Endothelial cell of umbilical vein (primary cell): ENCODE results near the gene SCPEP1. TPM values are rescaled to one million over a fixed set of nuclear protein-coding genes. Genes with fewer than 3 reads are reported as not detected.

Experiments used
- BruUV-seq: library from RNA; stranded (reverse); fragments of 400-500 nt; replicated peaks from 2 replicates; lab custom pipeline; 2021; lab: Mats Ljungman, UMichigan
- CTCF ChIA-PET: fragments of 300-600, 350-600 bp; sonication (Branson Sonifier 250); formaldehyde crosslinking; loops from one replicate; lab custom pipeline; 2021; ENCODE audit warnings: antibody characterized with exemption, inconsistent platforms; lab: Charles Lee
- POLR2A ChIA-PET: fragments of 300-600, 350-600 bp; sonication (Branson Sonifier 250); formaldehyde crosslinking; loops from one replicate; lab custom pipeline; 2021; ENCODE audit warnings: antibody characterized with exemption, inconsistent platforms; lab: Charles Lee
- DNase-seq: peaks from one replicate; pipeline ENCODE4 v3.0.0-alpha.2; 2011; ENCODE audit warnings: low read depth, low spot score
- FAIRE-seq: peaks from 2 replicates; lab custom pipeline; 2011; peaks lifted over from hg19 to GRCh38; lab: Jason Lieb, UNC
- H2AFZ ChIP-seq: 2 replicates; pipeline ENCODE4 v1.6.0; 2012; ENCODE audit warnings: low read depth, low read length, control low read depth, inconsistent platforms
- H3K27ac ChIP-seq: 2 replicates; pipeline ENCODE4 v1.5.1; 2011; ENCODE audit warnings: low read depth, mild to moderate bottlenecking, control low read depth, low read length, moderate library complexity; ENCODE audit not compliant: insufficient read depth
- H3K27me3 ChIP-seq, 2 experiments: 2 replicates each; pipeline versions ENCODE4 v1.6.0 to v1.6.1; 2011; ENCODE audit warnings: low read length in 2 of 2, mixed read lengths in 1 of 2; ENCODE audit not compliant: control insufficient read depth in 2 of 2, insufficient read depth in 2 of 2
- H3K36me3 ChIP-seq, 2 experiments: 2 replicates in 1 of 2; 3 replicates in 1 of 2; pipeline ENCODE4 v1.5.1; 2011; ENCODE audit warnings: low read length in 2 of 2, mild to moderate bottlenecking in 1 of 2, moderate library complexity in 1 of 2; ENCODE audit not compliant: control insufficient read depth in 2 of 2, insufficient read depth in 2 of 2; ENCODE audit errors: extremely low read depth in 1 of 2
- H3K4me1 ChIP-seq: 3 replicates; pipeline ENCODE4 v1.5.1; 2011; ENCODE audit warnings: mild to moderate bottlenecking, low read length; ENCODE audit not compliant: control insufficient read depth, insufficient read depth; ENCODE audit errors: extremely low read depth
- H3K4me2 ChIP-seq: 2 replicates; pipeline ENCODE4 v1.6.1; 2011; ENCODE audit warnings: low read length, control low read depth, mixed read lengths; ENCODE audit not compliant: insufficient read depth
- H3K4me3 ChIP-seq, 3 experiments: fragments of 200-600 bp in 1 of 3; sonication (generic), shearing (Covaris generic) in 1 of 3; replicated peaks in 1 of 3; 2 replicates each; pipeline ENCODE4 v1.5.1; 2011 to 2016; ENCODE audit warnings: control low read depth in 3 of 3, low read length in 3 of 3, mild to moderate bottlenecking in 2 of 3, inconsistent platforms in 1 of 3, low read depth in 1 of 3, moderate library complexity in 1 of 3; ENCODE audit not compliant: insufficient read depth in 1 of 3
- H3K79me2 ChIP-seq: 2 replicates; pipeline ENCODE4 v1.6.0; 2012; ENCODE audit warnings: low read length, inconsistent platforms; ENCODE audit not compliant: control insufficient read depth, insufficient read depth
- H3K9ac ChIP-seq: replicated peaks from 2 replicates; pipeline ENCODE3; 2011; ENCODE audit warnings: low read length, control low read depth; ENCODE audit not compliant: insufficient read depth; ENCODE audit errors: extremely low read depth
- H3K9me1 ChIP-seq: replicated peaks from 3 replicates; pipeline ENCODE4 v1.6.0; 2011; ENCODE audit warnings: mild to moderate bottlenecking, low read length; ENCODE audit not compliant: control insufficient read depth, insufficient read depth; ENCODE audit errors: extremely low read depth
- H3K9me3 ChIP-seq: replicated peaks from 2 replicates; pipeline ENCODE4 v1.5.1; 2012; ENCODE audit warnings: low read length, inconsistent platforms; ENCODE audit not compliant: control insufficient read depth, insufficient read depth
- H4K20me1 ChIP-seq: replicated peaks from 2 replicates; pipeline ENCODE3; 2011; ENCODE audit warnings: mild to moderate bottlenecking, low read length; ENCODE audit not compliant: control insufficient read depth, insufficient read depth; ENCODE audit errors: extremely low read depth
- FOS ChIP-seq: IDR thresholded peaks from 2 replicates; pipeline ENCODE4 v1.6.1; 2011; ENCODE audit warnings: mild to moderate bottlenecking, low read length, moderate library complexity, borderline replicate concordance; ENCODE audit not compliant: insufficient read depth
- GATA2 ChIP-seq: IDR thresholded peaks from 2 replicates; pipeline ENCODE4 v1.7.0; 2011; ENCODE audit warnings: low read depth, mild to moderate bottlenecking, moderate library complexity, mixed read lengths, low read length; ENCODE audit not compliant: insufficient read length, insufficient read depth
- JUN ChIP-seq: IDR thresholded peaks from 2 replicates; pipeline ENCODE4 v1.6.1; 2011; ENCODE audit warnings: borderline replicate concordance, low read depth; ENCODE audit not compliant: insufficient read length, insufficient read depth
- MYC ChIP-seq: IDR thresholded peaks from one replicate; pipeline ENCODE4 v1.6.1; 2011; ENCODE audit warnings: mild to moderate bottlenecking, low read depth, low read length
- POLR2A ChIP-seq: IDR thresholded peaks from 2 replicates; pipeline ENCODE4 v1.6.1; 2012; ENCODE audit warnings: low read depth, mild to moderate bottlenecking, control low read depth, low read length
- dilution Hi-C: fragments of 300-500 bp; cut with MboI; formaldehyde crosslinking; loops from one replicate; pipeline ENCODE4 v1.15.0; 2019; ENCODE audit warnings: low sequenced_read_pairs; ENCODE audit not compliant: extremely low pct_ligation_motif_present
- intact Hi-C: fragments of 100-400 bp; cut with micrococcal nuclease; formaldehyde crosslinking; loops from one replicate; pipeline ENCODE4 v1.10.0; 2022
- polyA plus RNA-seq, 4 experiments: library from polyadenylated mRNA; depleted of rRNA in 3 of 4; stranded (reverse) in 3 of 4; unstranded in 1 of 4; fragments of >200 nt; gene quantifications; 2 replicates each; pipeline versions ENCODE4 v1.2.1 to v1.2.3, GENCODE V29; 2011 to 2012; ENCODE audit warnings: missing spikeins in 1 of 4
- total RNA-seq: library from RNA; stranded (reverse); gene quantifications from 2 replicates; pipeline ENCODE4 v1.2.3, GENCODE V29; 2021
- TF ChIP-seq, protein P1 (sequence below), 2 donors: IDR thresholded peaks; 1 replicate in 1 of 2; 2 replicates in 1 of 2; pipeline ENCODE4 v1.5.1; 2011; ENCODE audit warnings: low read length in 2 of 2, mild to moderate bottlenecking in 2 of 2, moderate library complexity in 2 of 2, control low read depth in 1 of 2, inconsistent platforms in 1 of 2, low read depth in 1 of 2; ENCODE audit not compliant: insufficient read depth in 1 of 2; ENCODE audit errors: extremely low read depth in 1 of 2

The SCPEP1 gene
- total and polyA plus RNA-seq, 2 donors (not counting 3 experiments of a cell fraction or from before 2014, with no cell fraction given) = 38.6 to 43.6 TPM

DNA sequence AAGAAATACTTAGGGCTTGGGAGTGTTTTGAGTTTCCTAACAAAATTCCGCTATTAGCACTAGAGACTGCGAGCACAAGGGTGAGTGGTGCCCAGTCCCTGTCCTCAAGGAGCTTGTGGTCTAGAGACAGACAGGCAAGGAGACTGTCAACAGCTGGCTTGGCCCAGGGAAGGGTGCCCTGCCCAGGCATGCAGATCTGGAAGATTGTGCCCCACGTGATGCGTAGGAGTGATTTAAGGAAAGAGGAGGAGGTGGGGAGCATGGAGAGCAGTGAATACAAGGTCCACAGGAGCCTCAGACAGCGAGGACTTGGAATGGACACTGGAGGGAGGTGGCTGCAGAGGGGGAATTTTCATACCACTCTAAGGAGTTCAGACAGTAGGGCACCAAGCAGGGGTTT lies 25.0 kb downstream of the SCPEP1 start:
- no peak for DNase-seq
- CTCF ChIA-PET = interaction anchor here (1.0 kb wide), 1 partner anchor 25 kb away, joined by 6 read pairs; the partner anchor contains the start of gene SCPEP1
- Histone ChIP-seq H3K36me3 (no peaks in the 10 kb centered on the region), H3K79me2 (no peaks in the 10 kb centered on the region), H3K27ac (no peak overlapping the region), H3K4me2 (no peak overlapping the region), H3K9ac (no peak overlapping the region), H3K4me3 (no peak overlapping the region), H4K20me1 (no peaks in the 10 kb centered on the region), H3K4me1 (no peaks in the 10 kb centered on the region), H2AFZ (no peak overlapping the region), H3K9me3 (no peaks in the 10 kb centered on the region), H3K9me1 (no peaks in the 10 kb centered on the region), H3K27me3 (no peaks in the 10 kb centered on the region)
- intact Hi-C loops = no loop called here
- no TSS peak for BruUV-seq
- TF ChIP-seq FOS (no peak), POLR2A (no peak), MYC (no peak), JUN (no peak), GATA2 (no peak)
- FAIRE-seq = no peak
- dilution Hi-C loops = no loop called here
- POLR2A ChIA-PET = no interaction called here

DNA sequence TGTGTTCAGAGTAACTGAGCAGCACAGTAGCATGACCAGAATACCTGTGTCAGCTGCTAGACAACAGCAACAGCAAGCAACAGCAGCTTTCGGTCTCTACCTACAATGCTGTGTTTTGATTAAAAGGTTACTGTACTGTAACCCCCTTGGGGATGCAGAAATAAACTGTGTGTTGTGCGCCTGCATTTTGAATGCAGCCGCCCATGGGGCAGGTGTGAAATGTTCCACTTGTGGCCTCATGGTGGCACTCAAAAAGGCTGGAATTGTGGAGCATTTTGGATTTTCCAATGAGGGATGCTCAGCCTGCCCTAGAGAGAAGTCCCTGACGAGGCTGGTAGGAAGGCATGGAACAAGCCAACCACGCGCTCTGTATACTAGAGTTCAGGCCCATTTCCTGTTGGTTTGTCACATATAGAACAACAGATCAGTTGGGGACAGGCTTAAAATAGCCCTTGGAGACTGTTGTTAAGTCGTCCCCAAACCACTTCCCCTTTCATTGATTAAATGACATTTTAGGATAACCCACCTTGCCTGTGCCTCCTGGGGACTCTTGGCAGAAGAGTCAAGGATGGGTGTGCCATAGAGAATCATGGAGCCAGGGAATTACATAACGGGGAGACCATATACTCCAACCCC lies 27.1 kb downstream of the SCPEP1 start:
- Histone ChIP-seq H3K4me2 (no peak overlapping the region), H3K27ac (no peak overlapping the region), H3K4me3 (no peak overlapping the region), H4K20me1 (no peaks in the 10 kb centered on the region), H3K9me1 (no peaks in the 10 kb centered on the region), H3K36me3 (no peaks in the 10 kb centered on the region), H3K79me2 (no peaks in the 10 kb centered on the region), H3K9me3 (no peaks in the 10 kb centered on the region), H3K4me1 (peaks cover under 1% of the 10 kb centered on the region), H2AFZ (no peak overlapping the region), H3K27me3 (peaks cover 0 to 3% of the 10 kb centered on the region in 2 experiments), H3K9ac (no peak overlapping the region)
- dilution Hi-C loops (no loop called here), intact Hi-C loops (loop anchor here (2.0 kb wide), 1 partner anchor 26 kb away; the partner anchor contains the start of gene SCPEP1)
- POLR2A ChIA-PET = no interaction called here
- DNase-seq (no peak), FAIRE-seq (no peak)
- no TSS peak for BruUV-seq
- CTCF ChIA-PET = no interaction called here
- TF ChIP-seq FOS = no peak
- TF ChIP-seq, protein P1, sequence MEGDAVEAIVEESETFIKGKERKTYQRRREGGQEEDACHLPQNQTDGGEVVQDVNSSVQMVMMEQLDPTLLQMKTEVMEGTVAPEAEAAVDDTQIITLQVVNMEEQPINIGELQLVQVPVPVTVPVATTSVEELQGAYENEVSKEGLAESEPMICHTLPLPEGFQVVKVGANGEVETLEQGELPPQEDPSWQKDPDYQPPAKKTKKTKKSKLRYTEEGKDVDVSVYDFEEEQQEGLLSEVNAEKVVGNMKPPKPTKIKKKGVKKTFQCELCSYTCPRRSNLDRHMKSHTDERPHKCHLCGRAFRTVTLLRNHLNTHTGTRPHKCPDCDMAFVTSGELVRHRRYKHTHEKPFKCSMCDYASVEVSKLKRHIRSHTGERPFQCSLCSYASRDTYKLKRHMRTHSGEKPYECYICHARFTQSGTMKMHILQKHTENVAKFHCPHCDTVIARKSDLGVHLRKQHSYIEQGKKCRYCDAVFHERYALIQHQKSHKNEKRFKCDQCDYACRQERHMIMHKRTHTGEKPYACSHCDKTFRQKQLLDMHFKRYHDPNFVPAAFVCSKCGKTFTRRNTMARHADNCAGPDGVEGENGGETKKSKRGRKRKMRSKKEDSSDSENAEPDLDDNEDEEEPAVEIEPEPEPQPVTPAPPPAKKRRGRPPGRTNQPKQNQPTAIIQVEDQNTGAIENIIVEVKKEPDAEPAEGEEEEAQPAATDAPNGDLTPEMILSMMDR (IDR thresholded peaks at IDR 0.05; ENCODE audit: extremely low read depth in 1 of 2, insufficient read depth in 1 of 2, low read depth in 1 of 2, low read length in 2 of 2) = peak in 1 of 2 donors; percentile 8
